H9 (cell line): ENCODE results near the gene H6PD. TPM values are rescaled to one million over a fixed set of nuclear protein-coding genes. Genes with fewer than 3 reads are reported as not detected.

Source experiments
- DNase-seq: peaks from one replicate; pipeline ENCODE4 v3.0.0-alpha.2; 2017
- H2AFZ ChIP-seq: one replicate; pipeline ENCODE4 v1.6.1; 2013; ENCODE audit warnings: mild to moderate bottlenecking, low read length, control low read depth, moderate library complexity
- H2AK5ac ChIP-seq: 2 replicates; pipeline ENCODE4 v1.6.1; 2013; ENCODE audit warnings: low read length, control low read depth, mixed read lengths; ENCODE audit not compliant: insufficient read length
- H2BK120ac ChIP-seq: one replicate; pipeline ENCODE4 v1.6.1; 2013; ENCODE audit warnings: low read depth, mild to moderate bottlenecking, low read length, control low read depth, inconsistent platforms; ENCODE audit not compliant: poor library complexity, severe bottlenecking
- H2BK12ac ChIP-seq: 2 replicates; pipeline ENCODE4 v1.6.1; 2013; ENCODE audit warnings: low read length, control low read depth, mixed read lengths, low read depth; ENCODE audit not compliant: insufficient read length
- H2BK15ac ChIP-seq: 2 replicates; pipeline ENCODE4 v1.6.1; 2013; ENCODE audit warnings: low read depth, low read length, control low read depth
- H2BK20ac ChIP-seq: one replicate; pipeline ENCODE4 v1.6.1; 2013; ENCODE audit warnings: low read depth, mild to moderate bottlenecking, low read length, control low read depth, inconsistent platforms; ENCODE audit not compliant: poor library complexity, severe bottlenecking
- H2BK5ac ChIP-seq: 2 replicates; pipeline ENCODE4 v1.6.1; 2013; ENCODE audit warnings: low read length, control low read depth, mixed read lengths; ENCODE audit not compliant: insufficient read length
- H3K14ac ChIP-seq: 2 replicates; pipeline ENCODE4 v1.6.1; 2013; ENCODE audit warnings: low read length, control low read depth; ENCODE audit not compliant: insufficient read depth
- H3K18ac ChIP-seq: 2 replicates; pipeline ENCODE4 v1.6.1; 2013; ENCODE audit warnings: low read depth, mild to moderate bottlenecking, mixed read lengths, low read length, control low read depth; ENCODE audit not compliant: insufficient read length
- H3K23ac ChIP-seq: 2 replicates; pipeline ENCODE4 v1.6.1; 2013; ENCODE audit warnings: low read length, control low read depth, mixed read lengths, low read depth; ENCODE audit not compliant: insufficient read length
- H3K23me2 ChIP-seq: 2 replicates; pipeline ENCODE4 v1.6.1; 2013; ENCODE audit warnings: low read depth, mild to moderate bottlenecking, mixed read lengths, low read length, control low read depth; ENCODE audit not compliant: insufficient read length, poor library complexity, severe bottlenecking
- H3K27ac ChIP-seq: 2 replicates; pipeline ENCODE4 v1.5.1; 2013; ENCODE audit warnings: low read length, control low read depth, mixed read lengths, low read depth; ENCODE audit not compliant: insufficient read length
- H3K27me3 ChIP-seq: 2 replicates; pipeline ENCODE4 v1.6.1; 2013; ENCODE audit warnings: low read length, control low read depth, inconsistent platforms; ENCODE audit not compliant: insufficient read depth
- H3K4ac ChIP-seq: 2 replicates; pipeline ENCODE4 v1.6.1; 2013; ENCODE audit warnings: low read depth, mild to moderate bottlenecking, control low read depth, inconsistent platforms, low read length, moderate library complexity
- H3K4me1 ChIP-seq: 2 replicates; pipeline ENCODE4 v1.6.1; 2013; ENCODE audit warnings: low read length, control low read depth, inconsistent platforms; ENCODE audit not compliant: insufficient read depth
- H3K4me2 ChIP-seq: 2 replicates; pipeline ENCODE4 v1.6.1; 2013; ENCODE audit warnings: low read length, control low read depth, mixed read lengths; ENCODE audit not compliant: insufficient read length, insufficient read depth
- H3K56ac ChIP-seq: 2 replicates; pipeline ENCODE4 v1.6.1; 2013; ENCODE audit warnings: low read depth, mild to moderate bottlenecking, mixed read lengths, low read length, control low read depth; ENCODE audit not compliant: insufficient read length
- H3K79me1 ChIP-seq: 2 replicates; pipeline ENCODE4 v1.6.1; 2013; ENCODE audit warnings: low read depth, mild to moderate bottlenecking, moderate library complexity, low read length, control low read depth, inconsistent platforms; ENCODE audit not compliant: insufficient read depth, poor library complexity, severe bottlenecking
- H3K79me2 ChIP-seq: 2 replicates; pipeline ENCODE4 v1.6.1; 2013; ENCODE audit warnings: low read length, control low read depth, inconsistent platforms; ENCODE audit not compliant: insufficient read depth
- H3K9ac ChIP-seq: 2 replicates; pipeline ENCODE4 v1.6.1; 2013; ENCODE audit warnings: low read length, control low read depth, mixed read lengths; ENCODE audit not compliant: insufficient read length; ENCODE audit errors: extremely low read depth
- H3K9me3 ChIP-seq: one replicate; pipeline ENCODE4 v1.6.1; 2013; ENCODE audit warnings: low read depth, low read length, inconsistent platforms; ENCODE audit not compliant: control insufficient read depth
- H3T11ph ChIP-seq: one replicate; pipeline ENCODE4 v1.6.1; 2013; ENCODE audit warnings: mild to moderate bottlenecking, low read length, control low read depth, inconsistent platforms
- H4K20me1 ChIP-seq: one replicate; pipeline ENCODE4 v1.6.1; 2013; ENCODE audit not compliant: control insufficient read depth, insufficient read length, insufficient read depth
- H4K5ac ChIP-seq: 2 replicates; pipeline ENCODE4 v1.6.1; 2013; ENCODE audit warnings: low read depth, mild to moderate bottlenecking, mixed read lengths, low read length, control low read depth; ENCODE audit not compliant: insufficient read length
- H4K8ac ChIP-seq: replicated peaks from 2 replicates; pipeline ENCODE4 v1.6.1; 2013; ENCODE audit warnings: low read length, control low read depth, mixed read lengths, low read depth; ENCODE audit not compliant: insufficient read length
- H4K91ac ChIP-seq: 2 replicates; pipeline ENCODE4 v1.6.1; 2013; ENCODE audit warnings: low read depth, mild to moderate bottlenecking, moderate library complexity, mixed read lengths, low read length, control low read depth; ENCODE audit not compliant: insufficient read length
- H3K27ac Mint-ChIP-seq, 3 experiments: 2 replicates in 2 of 3; 3 replicates in 1 of 3; pipeline ENCODE4 v1.8.0; 2020 to 2021; ENCODE audit warnings: mixed read lengths in 3 of 3, mild to moderate bottlenecking in 1 of 3, moderate library complexity in 1 of 3
- H3K27me3 Mint-ChIP-seq: 2 replicates; pipeline ENCODE4 v1.8.0; 2021; ENCODE audit warnings: low read depth, mild to moderate bottlenecking, moderate library complexity, mixed read lengths
- H3K36me3 Mint-ChIP-seq, 3 experiments: 2 replicates in 2 of 3; 3 replicates in 1 of 3; pipeline ENCODE4 v1.8.0; 2020 to 2021; ENCODE audit warnings: low read depth in 3 of 3, mixed read lengths in 3 of 3; ENCODE audit not compliant: insufficient read depth in 1 of 3
- H3K4me1 Mint-ChIP-seq, 2 experiments: 2 replicates each; pipeline ENCODE4 v1.8.0; 2020; ENCODE audit warnings: mixed read lengths in 2 of 2
- H3K4me3 Mint-ChIP-seq, 2 experiments: 2 replicates in 1 of 2; 3 replicates in 1 of 2; pipeline ENCODE4 v1.8.0; 2020 to 2021; ENCODE audit warnings: mild to moderate bottlenecking in 2 of 2, mixed read lengths in 2 of 2, moderate library complexity in 1 of 2
- H3K9me3 Mint-ChIP-seq, 2 experiments: 2 replicates in 1 of 2; 3 replicates in 1 of 2; pipeline ENCODE4 v1.8.0; 2020; ENCODE audit warnings: mild to moderate bottlenecking in 2 of 2, mixed read lengths in 2 of 2, moderate library complexity in 1 of 2
- CTCF ChIP-seq: fragments of 200-600 bp; sonication (generic); conservative IDR thresholded peaks from 3 replicates; pipeline ENCODE4 v1.8.0; 2021; ENCODE audit warnings: antibody characterized with exemption, mild to moderate bottlenecking
- WGBS: extraction: QIAGEN DNeasy Blood & Tissue Kit; methylation state at CpG from one replicate; pipeline ENCODE4 v1.1.7; 2013; ENCODE audit warnings: missing lambda C conversion rate, low lambda C conversion rate, mixed read lengths; ENCODE audit not compliant: insufficient read length; ENCODE audit errors: extremely low coverage; 5-methylcytosine and 5-hydroxymethylcytosine counted together
- total RNA-seq: library from RNA; stranded (reverse); gene quantifications from 2 replicates; pipeline ENCODE4 v1.2.1, GENCODE V29; 2021

H6PD gene
- total RNA-seq, 1 experiment from 2014 or later: 7.9 TPM

GRCh38 chr1:9314111-9314510 is 79.5 kb downstream of the H6PD start:
- Mint-ChIP-seq H3K4me3 (no peak overlapping the region), H3K4me1 (peaks cover 22 to 31% of the 10 kb centered on the region in 2 experiments)

More at GRCh38 chr1:9314111-9314510, 79.5 kb downstream of the H6PD start:
- Histone ChIP-seq H3K9me3 (no peaks in the 10 kb centered on the region), H2BK15ac (no peak overlapping the region), H4K20me1 (no peaks in the 10 kb centered on the region), H3K4me1 (no peaks in the 10 kb centered on the region), H3K18ac (no peak overlapping the region), H2BK120ac (no peak overlapping the region), H2BK12ac (no peak overlapping the region), H3K79me2 (no peaks in the 10 kb centered on the region), H4K8ac (no peak overlapping the region), H4K5ac (no peak overlapping the region), H2BK20ac (no peak overlapping the region), H3K4ac (no peak overlapping the region), H3K9ac (no peak overlapping the region), H3K27me3 (no peaks in the 10 kb centered on the region), H2AFZ (no peak overlapping the region), H3K79me1 (no peaks in the 10 kb centered on the region), H3K27ac (no peak overlapping the region), H3K4me2 (no peak overlapping the region), H3K23me2 (no peaks in the 10 kb centered on the region), H2BK5ac (no peak overlapping the region), H4K91ac (no peak overlapping the region), H3K14ac (no peak overlapping the region), H2AK5ac (no peak overlapping the region), H3K23ac (no peak overlapping the region), H3K56ac (no peak overlapping the region), H3T11ph (no peak overlapping the region)
- no peak for TF ChIP-seq CTCF
- no peaks in the 10 kb centered on the region for H3K27me3 Mint-ChIP-seq
- WGBS: no CpG with 5 or more reads among the region's 8 CpGs
- H3K27ac Mint-ChIP-seq: peak overlapping the region in 1 of 3 experiments; percentile 3; a peak in 1 of 7 replicates
- peaks cover 0 to 1% (median 0%) of the 10 kb centered on the region in 3 experiments; a peak in 1 of 7 replicates for H3K36me3 Mint-ChIP-seq
- no peaks in the 10 kb centered on the region for H3K9me3 Mint-ChIP-seq
- DNase-seq: no peak
